HG03159 (cell line): ENCODE data around the gene PDE6B.

Experiments used
- ATAC-seq: cut with Tn5 transposase; IDR thresholded peaks from one replicate; pipeline ENCODE4 v1.9.1; 2021; ENCODE audit warnings: mild to moderate bottlenecking, moderate library complexity; ENCODE audit not compliant: unreplicated experiment

PDE6B gene

DNA sequence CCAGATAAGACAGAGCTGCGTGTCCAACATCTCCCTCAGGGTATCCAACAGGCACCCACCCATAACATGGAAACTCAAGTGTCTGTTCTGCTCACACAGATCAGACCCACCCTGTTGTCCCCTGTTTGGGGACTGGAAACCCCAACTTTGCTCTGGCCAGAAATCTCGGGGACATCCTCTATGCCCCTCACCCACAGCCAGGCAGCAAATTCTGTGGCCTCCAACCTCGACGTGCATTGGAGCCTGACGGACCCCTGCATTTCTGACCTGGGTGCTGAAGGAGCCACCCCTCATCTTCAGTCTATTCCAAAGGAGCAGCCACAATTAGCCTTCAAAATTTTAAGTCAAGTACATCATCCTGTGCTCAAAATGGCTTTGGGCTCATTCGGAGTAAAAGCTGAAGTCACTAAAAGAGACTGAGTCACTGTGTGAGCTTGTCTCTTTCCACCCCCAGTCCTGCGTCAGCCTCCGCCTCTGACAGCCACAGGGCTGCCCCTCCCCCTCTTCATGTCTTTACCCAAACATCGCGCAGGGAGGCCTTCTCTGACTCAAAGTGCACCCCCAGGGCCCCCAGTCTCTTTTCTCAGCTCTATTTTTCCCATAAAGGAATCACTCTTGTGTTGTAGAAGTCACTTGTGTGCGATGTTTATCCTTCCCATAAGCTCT lies 24.4 kb upstream of the PDE6B start:
- no peak for ATAC-seq

DNA sequence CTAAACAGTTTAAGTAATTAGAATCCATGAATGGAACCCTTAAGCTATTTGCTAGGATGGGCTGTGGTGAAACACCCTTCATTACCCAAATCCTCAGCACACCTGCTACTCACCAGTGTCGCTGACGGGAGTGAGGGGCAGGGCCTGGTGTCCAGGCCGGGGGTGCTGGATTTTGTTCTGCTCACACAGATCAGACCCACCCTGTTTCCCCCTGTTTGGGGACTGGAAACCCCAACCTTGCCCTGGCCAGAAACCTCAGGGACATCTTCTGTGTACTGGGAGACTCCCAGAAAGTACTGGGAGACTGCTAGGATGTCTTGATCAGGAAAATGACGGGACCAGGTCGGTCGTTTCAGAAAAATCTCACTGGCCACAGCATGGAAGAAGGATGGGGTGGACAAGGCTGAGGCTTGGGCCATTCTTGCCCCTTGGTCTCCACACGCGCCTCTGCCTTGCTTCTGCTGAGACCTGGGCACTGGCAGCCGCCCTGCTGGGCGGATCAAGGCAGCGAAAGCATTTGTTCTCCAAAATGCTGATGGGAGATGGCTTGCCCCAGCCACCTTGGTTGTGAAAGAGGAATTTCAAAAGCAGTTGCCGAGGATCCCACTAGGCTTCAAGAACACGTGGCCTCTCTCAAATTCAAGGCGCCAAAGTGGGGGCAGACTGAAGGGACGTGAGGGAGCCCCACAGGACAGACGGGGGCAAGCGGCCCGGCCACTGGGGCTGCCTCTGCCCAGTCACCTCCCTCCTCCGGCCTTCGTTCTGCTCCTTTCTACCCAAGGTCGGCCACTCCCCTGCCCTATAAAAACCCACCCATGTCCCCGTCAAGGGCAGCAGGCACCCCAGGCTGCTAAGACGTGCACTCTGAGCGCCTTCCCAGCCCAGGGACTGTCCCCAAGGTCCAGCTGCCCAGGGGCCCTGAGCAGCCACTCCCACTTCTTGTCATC lies 23.5 kb upstream of the PDE6B start:
- ATAC-seq: no peak

DNA sequence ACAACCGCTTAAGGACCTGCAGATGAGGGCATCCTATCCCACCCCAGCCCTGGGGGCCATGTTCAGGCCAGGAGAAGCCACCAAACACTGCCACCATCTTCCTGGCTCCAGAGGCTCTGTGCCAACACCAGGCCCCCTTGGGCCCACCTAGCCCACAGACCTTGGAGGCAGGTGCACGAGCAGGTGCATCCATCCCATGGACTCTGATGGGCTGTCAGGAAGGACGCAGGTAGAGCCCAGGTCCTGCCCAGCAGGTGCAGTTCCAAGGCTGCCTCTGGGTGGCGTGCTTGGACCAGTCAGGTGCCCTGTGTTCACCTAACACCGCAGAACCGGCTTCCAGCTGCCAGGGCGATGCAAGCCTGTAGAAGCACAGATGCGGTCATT lies 22.8 kb upstream of the PDE6B start:
- no peak for ATAC-seq

- no peak for ATAC-seq
Measured at GRCh38 chr4:604131-604530, 21.2 kb upstream of the PDE6B start.

DNA sequence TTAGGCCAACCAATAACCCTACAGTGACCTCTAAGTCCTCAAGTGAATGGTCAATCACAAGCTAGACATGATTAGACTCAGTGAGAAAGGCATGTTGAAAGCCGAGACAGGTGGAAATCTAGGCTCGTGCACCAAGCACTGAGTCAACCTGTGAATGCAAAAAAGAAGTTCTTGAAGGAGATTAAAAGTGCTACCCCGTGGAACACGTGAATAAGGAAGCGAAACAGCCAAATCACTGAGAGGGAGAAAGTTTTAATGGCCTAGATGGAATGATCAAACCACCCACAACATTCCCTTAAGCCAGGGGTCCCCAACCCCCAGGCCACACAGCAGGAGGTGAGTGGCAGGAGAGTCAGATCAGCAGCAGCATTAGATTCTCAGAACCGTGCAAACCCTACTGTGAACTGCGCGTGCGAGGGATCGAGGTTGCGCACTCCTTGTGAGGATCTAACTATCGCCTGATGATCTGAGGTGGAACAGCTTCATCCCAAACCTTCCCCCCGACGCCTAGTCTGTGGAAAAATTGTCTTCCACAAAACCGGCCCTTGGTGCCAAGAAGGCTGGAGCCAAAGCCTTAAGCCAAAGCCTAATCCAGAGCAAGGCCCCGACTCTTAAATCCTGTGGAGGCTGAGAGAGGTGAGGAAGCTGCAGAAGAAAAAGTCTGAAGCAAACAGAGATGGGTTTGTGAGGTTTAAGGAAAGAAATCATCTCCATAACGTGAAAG lies 19.5 kb upstream of the PDE6B start:
- no peak for ATAC-seq

DNA sequence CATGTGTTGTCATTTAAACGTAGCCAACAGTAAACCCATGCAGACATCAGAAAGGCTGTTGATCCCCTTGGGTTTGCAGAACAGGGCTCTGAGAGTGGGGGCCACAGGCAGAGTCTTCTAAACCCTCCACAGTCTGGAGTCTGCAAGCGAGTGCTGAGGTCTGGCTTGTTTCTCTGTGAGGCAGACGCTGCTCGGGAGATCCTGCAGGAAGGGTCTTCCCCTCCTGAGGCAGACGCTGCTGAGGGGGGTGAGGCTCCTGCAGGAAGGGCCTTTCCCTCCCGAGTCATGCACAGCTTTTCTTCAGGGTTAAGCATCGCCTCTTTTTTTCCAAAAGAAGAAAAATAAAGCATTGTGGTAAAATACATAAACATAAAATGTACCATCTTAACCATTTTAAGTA lies 17.1 kb upstream of the PDE6B start:
- no peak for ATAC-seq

DNA sequence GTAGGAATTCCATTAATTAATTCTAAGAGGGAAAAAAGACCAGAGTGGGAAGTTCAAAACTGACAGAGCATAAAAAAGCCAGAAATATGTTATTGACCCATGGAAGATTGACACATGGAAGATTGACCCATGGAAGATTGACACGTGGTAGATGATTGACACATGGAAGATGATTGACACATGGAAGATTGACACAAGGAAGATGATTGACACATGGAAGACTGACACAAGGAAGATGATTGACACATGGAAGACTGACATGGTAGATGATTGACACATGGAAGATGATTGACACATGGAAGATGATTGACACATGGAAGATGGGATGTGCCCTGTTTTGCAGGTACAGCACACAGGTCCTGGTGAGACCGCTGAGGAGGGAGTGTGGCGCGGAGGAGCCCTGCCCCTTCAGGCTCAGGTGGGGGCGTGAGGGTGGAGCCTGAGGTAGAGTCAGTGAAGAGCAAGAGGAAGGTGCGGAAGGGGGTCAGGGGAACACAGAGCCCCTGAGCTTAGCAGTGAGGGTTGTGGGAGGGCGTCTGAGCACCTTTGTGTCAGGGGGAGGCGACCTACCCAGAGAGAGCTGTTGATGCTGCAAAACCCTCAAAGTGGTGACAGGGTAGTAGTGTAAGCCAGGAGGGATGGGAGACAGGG lies 15.8 kb upstream of the PDE6B start:
- ATAC-seq: no peak

GRCh38 chr4:610411-611261 lies 14.7 kb upstream of the PDE6B start:
- ATAC-seq: no peak

DNA sequence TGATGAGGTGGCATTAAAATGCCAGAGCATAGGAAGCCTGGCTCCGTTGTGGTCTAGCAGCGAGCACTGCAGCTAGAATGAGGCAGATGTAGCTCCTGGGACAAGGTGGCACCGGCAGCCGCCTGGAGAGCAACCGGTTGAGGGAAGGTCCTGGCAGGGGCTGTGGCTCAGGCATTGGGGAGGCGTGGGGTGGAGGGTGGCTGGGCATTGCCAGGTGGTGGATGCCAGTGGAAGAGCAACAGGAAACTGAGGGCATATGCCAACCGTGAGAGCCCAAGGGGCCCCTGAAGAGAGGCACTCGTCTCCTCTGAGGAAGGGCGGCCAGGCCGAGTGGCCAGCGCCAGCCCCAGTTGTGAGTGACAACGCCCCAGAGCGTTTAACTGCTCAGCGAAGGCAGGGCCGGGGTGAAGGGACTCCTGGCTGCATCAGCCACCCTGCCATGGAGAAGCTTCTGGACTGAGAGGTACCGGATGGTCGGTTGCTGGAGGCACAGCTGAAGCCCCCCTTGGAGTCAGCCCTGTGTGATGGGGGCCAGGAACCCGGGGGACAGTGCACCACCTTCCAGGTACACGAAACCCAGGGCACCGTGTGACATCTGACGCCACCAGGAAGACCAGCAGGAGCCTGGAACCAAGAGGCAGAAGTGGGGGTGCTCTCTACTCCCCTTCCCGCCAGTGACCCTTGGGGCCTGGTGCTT lies 13.2 kb upstream of the PDE6B start:
- no peak for ATAC-seq

DNA sequence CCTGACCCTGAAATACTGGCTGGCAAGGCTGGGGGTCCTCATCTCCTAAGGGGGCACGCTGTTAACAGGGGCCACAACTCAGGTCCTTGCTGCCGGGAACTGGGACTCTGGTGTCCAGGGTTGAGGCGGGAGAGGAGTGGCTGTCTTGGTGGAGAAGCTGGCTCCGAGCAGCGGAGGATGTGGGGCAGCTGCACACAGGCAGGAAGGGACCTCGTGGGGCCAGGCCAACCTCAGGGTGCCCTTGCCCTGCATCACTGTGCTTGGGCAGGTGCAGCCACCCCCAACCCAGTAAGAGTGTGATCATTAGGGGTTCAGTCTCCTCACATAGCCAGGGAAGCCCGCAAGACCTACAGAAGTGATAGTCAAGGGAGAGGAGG lies 12.6 kb upstream of the PDE6B start:
- no peak for ATAC-seq

DNA sequence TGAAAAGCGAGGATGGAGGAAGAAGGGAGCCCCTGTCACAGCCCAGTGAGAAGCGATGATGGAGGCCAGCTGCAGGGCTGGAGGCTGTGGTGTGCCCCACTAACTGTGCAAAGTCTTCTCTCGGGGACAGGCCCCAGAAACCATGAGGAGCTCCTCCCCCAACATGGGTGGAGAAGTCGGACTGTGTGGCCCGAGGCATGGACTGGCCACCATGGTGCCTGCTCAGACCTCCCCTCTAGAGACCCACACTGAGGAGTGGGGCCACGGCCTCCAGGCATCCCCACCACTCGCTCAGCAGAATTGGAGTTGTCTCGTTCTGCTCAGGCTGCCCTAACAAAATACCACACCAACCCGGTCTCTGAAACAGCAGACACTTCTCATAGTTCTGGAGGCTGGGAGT lies 12.2 kb upstream of the PDE6B start:
- ATAC-seq: no peak

- no peak for ATAC-seq
Measured at GRCh38 chr4:616091-616490, 9.3 kb upstream of the PDE6B start.

DNA sequence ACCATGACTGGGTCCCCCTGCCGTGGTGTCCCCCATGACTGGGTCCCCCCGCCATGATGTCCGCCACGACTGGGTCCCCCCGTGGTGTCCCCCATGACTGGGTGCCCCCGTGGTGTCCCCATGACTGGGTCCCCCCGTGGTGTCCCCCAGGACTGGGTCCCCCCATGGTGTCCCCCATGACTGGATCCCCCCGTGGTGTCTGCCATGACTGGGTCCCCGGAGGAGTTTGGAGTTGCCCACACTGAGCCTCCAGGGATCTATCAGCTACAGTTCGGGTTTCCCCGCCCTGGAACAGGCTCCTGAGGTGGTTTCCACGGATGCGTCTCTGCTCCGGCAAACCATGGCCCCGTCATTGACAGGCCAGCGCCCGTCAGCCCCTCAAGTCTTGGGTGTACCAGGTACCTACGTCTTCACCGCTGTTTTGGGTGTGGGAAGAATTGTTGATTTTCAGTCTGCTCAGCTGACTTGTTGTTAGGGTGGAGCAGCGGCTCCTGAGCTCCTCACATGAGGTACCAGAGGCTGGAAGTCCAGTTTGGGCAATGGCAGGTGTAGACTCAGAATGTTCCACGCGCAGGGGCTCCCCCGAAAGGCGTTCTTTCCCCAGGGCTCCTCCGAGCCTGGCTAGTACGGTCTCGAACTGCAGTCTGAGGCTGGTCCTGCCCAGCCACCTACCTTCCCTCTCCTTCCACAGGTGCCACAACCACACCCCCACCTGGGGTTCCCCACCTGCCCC lies 8.3 kb upstream of the PDE6B start:
- no peak for ATAC-seq

DNA sequence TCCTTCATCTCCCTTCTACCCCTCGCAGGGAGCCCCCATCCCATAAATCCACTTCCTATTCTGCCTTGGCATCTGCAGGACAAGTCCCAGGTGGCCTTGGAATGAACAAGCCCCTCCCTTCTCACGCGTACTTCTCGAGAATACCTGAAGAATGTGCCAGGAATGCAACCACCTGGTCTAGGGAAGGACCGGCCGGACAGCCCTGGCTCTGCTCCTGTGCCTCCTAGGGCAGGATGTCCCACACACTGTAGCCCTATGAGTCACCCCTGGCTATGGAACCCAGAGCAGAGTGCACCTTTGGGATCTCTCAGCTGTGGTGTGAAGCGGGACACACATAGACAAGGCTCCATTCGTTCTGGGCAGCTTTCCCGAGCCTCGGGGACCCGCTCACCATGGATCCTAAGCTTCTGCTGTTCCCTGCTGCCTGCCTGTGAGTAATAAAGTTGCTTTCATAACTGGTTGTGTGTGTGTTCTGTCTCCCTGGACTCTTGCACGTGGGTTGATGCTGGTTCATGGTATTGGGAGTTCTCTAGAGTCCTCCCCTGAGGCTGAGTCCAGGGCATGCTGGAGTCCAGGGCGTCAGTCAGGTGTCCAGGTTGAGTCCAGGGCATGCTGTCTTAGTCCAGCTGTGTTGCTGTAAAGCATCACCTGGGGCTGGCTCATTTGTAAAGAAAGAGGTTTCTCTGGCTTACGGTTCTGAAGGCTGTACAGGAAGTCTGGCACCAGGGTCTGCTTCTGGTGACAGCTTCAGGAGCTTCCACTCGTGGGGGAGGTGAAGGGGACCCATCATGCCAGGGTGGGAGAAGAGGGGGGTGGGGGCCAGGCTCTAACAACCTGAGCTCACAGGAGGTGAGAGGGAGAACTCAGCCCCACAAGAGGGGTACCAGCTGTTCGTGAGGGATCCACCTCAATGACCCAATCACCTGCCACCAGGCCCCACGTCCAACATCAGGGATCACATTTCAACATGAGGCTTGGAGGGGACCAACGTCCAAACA lies 7.4 kb upstream of the PDE6B start:
- no peak for ATAC-seq

DNA sequence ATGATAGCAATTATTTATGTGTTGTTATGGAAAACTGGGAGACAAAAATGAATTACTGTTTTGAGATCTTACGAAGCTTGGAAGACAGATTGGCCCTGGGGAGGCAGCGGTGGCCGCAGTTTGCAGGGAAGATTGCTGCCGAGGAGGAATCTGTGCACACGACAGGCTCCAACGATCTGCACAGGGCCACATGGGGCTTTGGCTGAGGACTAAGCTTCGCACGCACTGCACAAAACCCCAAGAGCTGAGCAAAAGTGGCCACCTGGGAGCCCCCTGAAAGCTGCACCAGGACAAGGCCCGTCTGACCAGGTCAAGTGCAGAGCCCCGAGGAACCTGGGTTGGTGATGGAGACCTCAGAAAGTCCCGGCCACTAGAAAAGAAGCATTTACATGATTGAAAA lies 5.2 kb upstream of the PDE6B start:
- ATAC-seq: no peak

DNA sequence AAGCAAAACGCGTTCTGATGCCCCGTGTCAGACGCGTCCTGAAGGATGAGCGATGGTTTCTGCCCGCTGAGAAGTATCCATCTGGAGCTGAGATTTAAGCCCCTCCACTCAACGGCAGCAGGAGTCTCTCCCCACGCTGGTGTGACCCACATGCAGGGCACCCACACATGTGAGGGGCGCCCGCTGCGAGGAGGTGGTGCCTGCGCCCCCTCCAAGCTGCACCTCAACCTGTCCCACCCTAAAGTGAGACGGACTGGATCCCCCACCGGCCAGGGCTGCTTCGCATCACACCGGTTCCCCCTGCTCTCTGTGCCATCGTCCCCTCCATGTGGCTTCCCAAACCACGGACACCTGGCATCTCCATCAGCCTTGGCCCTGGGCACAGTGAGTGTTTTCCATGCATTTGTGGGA lies 4.5 kb upstream of the PDE6B start:
- no peak for ATAC-seq

DNA sequence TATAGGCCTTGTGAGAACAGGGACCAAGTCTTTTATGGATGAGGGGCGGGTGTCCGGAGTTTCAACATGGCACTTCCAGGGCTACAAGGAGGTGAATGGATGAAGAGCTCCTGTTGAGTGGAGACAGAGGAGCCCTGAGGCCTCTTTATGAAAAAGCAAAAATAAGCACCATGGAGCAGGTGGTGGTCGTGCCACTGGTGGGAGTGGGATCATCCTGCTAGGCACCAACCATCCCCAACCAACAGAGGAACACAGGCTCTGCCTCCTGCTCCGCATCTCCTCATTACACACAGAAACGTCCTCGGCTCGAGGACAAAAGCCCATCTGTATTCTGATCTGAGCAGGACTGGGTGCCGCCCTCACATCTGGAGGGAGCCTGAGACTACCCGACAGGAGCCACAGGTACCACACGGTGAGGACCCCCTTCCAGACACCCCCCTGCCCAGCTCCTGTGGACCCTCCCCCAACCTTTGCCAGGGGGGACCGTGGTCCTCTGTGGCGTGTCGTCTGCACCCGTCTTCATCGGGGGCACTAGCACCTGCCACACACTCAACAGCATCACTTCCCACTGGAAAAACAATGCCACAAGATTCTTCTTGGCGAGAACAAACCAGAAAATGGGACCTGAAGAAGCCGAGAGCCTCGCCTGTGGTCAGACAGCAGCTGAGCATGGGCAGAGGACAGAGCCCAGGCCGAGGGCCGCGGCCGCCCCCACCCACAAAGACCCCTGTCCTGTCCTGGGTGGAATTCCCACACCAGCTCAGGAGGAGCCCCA lies 3.9 kb upstream of the PDE6B start:
- no peak for ATAC-seq
